HG03571 (cell line): ENCODE data around the gene ELAPOR2.
"Not testable (repeated sequence)": the region's sequence is repeated elsewhere in the genome, so short reads cannot be mapped to it uniquely, and the experiment has no call there.

ENCODE experiments used
- ATAC-seq: cut with Tn5 transposase; IDR thresholded peaks from one replicate; pipeline ENCODE4 v1.9.1; 2021; ENCODE audit not compliant: unreplicated experiment

The ELAPOR2 gene

GRCh38 chr7:87048839-87049238 lies 10.6 kb downstream of the ELAPOR2 start:
- ATAC-seq: no peak

- no peak for ATAC-seq
These were observed 13.0 kb downstream of the ELAPOR2 start for GRCh38 chr7:87046456-87046855.

- not testable (repeated sequence) for ATAC-seq
These were observed 14.7 kb downstream of the ELAPOR2 start for GRCh38 chr7:87044713-87045112.

GRCh38 chr7:87041586-87041985 lies 17.9 kb downstream of the ELAPOR2 start:
- not testable (repeated sequence) for ATAC-seq

- not testable (repeated sequence) for ATAC-seq
These were observed 19.7 kb downstream of the ELAPOR2 start for GRCh38 chr7:87039691-87040299.

- no peak for ATAC-seq
These were observed 20.3 kb downstream of the ELAPOR2 start for GRCh38 chr7:87038993-87039690.

GRCh38 chr7:87036985-87037384 lies 22.5 kb downstream of the ELAPOR2 start:
- ATAC-seq: no peak

- ATAC-seq: no peak
These were observed 26.7 kb downstream of the ELAPOR2 start for GRCh38 chr7:87032604-87033339.

- ATAC-seq: no peak
These were observed 30.4 kb downstream of the ELAPOR2 start for GRCh38 chr7:87029078-87029477.

- no peak for ATAC-seq
These were observed 30.8 kb downstream of the ELAPOR2 start for GRCh38 chr7:87028636-87029035.

- peak; percentile 89 for ATAC-seq
These were observed 31.6 kb downstream of the ELAPOR2 start for GRCh38 chr7:87027900-87028299.

- no peak for ATAC-seq
These were observed 38.2 kb downstream of the ELAPOR2 start for GRCh38 chr7:87021285-87021684.

- ATAC-seq: no peak
These were observed 42.8 kb downstream of the ELAPOR2 start for GRCh38 chr7:87016606-87017005.

GRCh38 chr7:87013840-87014190 lies 45.6 kb downstream of the ELAPOR2 start:
- no peak for ATAC-seq

- no peak for ATAC-seq
These were observed 46.2 kb downstream of the ELAPOR2 start for GRCh38 chr7:87013136-87013839.
